Measurements from ENCODE around the gene MATN4.

The MATN4 gene

DNA sequence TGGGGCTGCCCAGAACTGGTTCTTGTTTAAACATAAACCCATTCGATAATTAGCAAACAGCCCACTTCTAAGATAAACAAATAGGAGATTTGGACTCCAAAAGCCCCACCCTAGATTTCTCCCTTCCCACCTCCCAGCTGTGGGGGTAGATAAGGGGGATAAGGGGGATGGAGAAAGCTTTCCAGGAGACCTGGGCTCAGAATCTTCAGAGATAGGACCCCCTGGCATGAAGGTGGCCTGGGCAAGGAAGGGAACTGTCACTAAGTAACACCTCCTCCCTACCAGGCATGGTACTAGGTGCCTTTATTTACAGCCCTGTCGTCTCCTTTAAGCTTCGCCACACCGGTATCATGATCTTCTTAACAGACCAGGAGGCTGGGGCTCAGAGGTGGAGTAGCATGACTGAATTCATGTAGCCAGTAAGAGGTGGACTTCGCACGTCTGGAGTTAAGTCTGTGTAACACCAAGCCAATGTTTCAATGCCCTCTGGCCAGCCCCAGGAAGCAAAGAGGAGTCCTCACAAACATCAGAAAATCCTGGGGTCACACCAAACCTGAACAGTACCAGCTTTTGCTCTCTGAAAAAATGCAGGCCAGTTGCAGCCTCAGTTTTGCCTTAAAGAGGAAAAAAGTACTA is 35.6 kb upstream of the MATN4 start:
- Mint-ChIP-seq H3K4me3 (no peak overlapping the region), H3K4me1 (peaks cover 66% of the 10 kb centered on the region), H3K27me3 (peaks cover 12% of the 10 kb centered on the region), H3K27ac (no peak overlapping the region), H3K9me3 (no peaks in the 10 kb centered on the region)
- DNase-seq = no peak
- no peak for ATAC-seq

DNA sequence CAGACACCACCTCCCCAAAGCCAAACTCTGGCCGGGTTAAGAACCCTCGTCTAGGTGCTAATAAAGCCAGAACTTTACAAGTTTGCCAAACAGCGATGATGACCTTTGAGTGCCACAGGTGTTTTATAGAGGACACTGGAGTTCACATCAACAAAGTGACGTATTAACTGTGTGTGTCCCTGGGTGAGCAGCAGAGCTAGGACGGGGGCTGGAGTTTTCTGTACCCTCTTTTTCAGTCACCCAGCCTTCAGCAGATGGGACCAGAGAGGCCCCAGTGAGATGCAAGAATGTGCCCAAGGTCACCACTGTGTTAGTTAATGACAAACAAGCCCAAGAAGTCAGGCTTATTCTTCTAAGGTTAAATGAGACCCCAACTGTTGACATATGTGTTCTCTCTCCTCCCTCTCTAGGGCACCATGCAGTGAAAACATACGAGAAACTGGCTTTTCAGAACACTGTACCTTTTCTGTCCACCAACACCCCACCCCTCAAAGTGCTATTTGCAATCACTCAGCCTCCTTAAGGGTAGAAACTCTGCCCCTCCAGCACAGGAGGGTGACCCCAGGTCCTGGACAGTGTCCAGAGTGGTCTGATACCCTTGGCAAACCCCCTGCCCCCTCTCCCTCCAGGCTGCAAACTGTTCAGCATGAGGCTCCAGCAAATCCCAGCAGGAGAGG is 34.9 kb upstream of the MATN4 start:
- Mint-ChIP-seq H3K27me3 (peaks cover 12% of the 10 kb centered on the region), H3K4me3 (no peak overlapping the region), H3K27ac (peak overlapping the region; percentile 30 to 52), H3K4me1 (peaks cover 63% of the 10 kb centered on the region), H3K9me3 (no peaks in the 10 kb centered on the region)
- ATAC-seq (no peak), DNase-seq (no peak)

DNA sequence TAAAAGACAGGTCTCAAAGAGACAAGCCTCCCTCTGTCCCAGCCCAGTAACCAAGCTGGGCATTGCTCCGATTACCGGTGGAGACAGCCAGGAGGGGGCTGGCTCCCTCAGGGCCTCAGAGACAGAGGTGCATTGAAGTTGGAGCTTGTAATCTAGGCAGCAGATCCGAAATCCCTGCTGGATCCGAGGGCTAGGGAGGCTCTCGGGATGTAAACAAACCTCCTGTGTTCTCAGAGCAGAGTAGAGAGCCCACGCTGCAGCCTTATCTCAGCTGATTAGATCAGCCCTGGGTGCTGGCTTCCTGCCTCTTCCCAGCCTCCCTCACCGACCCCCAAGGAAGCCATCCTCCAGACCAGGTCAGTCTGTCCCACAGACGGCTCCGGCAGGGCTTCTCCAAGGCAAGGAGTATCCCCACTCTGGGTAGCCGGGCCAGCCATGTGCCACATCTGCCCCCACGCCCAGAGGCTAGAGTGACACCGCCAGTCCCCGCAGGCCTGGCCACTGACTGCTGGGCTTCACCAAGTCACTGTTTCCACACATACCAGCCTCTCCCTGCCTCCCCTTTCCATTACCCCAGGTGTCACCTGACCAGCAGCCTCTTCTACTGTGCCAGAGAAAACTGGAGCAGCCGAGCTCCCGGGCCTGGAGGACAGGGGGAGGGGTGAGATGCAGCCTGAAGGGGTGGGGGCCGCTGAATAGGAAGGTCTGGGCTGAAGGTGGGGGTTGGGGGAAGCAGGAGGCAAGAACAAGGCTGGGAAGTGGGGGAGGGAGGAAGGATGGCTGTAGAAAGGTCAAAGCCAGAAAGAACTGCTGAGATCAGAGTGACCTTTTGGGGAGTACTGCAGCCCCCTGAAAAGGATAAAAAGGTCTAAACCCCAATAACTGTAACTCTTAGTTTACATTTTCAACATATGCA is 34.1 kb upstream of the MATN4 start:
- ATAC-seq = no peak
- H3K4me1 Mint-ChIP-seq = peaks cover 57% of the 10 kb centered on the region
- H3K27ac Mint-ChIP-seq = no peak overlapping the region
- no peaks in the 10 kb centered on the region for H3K9me3 Mint-ChIP-seq
- H3K27me3 Mint-ChIP-seq = peaks cover 12% of the 10 kb centered on the region
- DNase-seq = no peak
- no peak overlapping the region for H3K4me3 Mint-ChIP-seq

DNA sequence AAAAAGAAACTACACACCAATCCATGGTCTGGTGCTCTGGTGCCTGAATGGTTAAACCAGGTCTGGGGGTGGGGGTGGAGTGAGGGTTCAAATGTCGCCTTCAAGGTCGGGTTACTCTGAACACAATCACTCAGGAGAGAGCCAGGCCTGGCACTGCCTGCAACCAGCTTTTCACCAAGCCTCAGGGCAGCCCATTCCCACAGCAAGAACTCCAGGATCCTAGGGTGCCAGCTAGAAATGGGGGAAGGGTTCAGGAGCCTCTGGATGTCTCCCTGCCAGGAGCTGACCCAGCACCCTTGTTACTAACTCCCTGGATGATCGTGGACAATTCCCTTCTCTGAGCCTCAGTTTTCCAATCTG is 33.5 kb upstream of the MATN4 start:
- H3K4me1 Mint-ChIP-seq = peaks cover 50% of the 10 kb centered on the region
- peaks cover 12% of the 10 kb centered on the region for H3K27me3 Mint-ChIP-seq
- ATAC-seq (no peak), DNase-seq (no peak)
- H3K4me3 Mint-ChIP-seq = no peak overlapping the region
- H3K9me3 Mint-ChIP-seq = no peaks in the 10 kb centered on the region
- no peak overlapping the region for H3K27ac Mint-ChIP-seq

DNA sequence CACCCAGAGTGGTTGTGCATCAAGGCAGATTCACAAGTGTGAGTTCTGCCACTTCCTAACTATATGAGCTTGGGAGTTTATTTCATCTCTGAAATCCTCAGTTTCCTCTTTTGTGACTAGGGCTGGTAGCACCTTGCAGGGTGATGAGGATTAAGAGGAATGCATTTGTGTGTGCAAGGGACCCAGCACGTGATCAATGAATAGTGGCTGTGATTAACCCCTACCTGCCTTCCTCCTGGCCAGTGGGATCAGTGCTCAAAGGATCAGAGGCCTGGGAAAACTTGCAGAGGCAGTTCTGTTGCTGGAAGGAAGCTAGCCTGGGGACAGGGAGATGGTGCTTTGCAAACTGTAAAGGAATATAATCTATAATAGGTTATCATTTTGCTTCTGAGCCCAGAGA is 32.9 kb upstream of the MATN4 start:
- no peak overlapping the region for H3K27ac Mint-ChIP-seq
- DNase-seq (no peak), ATAC-seq (no peak)
- peaks cover 44% of the 10 kb centered on the region for H3K4me1 Mint-ChIP-seq
- no peak overlapping the region for H3K4me3 Mint-ChIP-seq
- H3K27me3 Mint-ChIP-seq = peaks cover 12% of the 10 kb centered on the region
- H3K9me3 Mint-ChIP-seq = no peaks in the 10 kb centered on the region

DNA sequence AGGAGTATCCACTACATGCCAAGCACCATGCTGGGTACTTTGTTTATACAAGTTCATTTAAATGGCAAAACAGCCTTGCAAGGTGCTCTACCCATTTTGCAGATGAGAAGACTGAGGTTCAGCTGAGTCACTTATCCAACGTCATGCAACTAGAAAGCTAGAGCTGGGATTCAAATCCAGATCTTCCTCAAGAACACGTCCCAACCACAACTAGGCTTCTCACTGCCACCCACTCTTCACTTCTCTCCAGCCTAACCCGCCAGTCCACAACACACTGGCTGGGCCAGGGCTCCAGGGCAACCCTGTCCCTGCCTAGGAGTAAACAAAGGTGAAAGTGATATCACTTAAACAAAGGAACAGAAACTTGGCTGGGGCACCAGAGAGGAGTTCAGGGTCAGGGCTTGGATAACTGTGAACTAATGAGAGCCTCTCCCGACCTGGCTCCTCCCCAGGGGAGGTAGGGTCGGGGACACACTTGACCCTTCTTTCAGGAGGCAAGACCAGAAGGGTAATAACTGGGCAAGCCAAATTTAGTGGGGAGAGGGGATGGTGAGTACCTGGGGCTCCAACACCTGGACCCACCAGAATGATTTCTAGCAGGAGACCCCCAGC is 32.2 kb upstream of the MATN4 start:
- Mint-ChIP-seq H3K4me3 (no peak overlapping the region), H3K27me3 (peaks cover 7% of the 10 kb centered on the region), H3K9me3 (no peaks in the 10 kb centered on the region), H3K4me1 (peaks cover 38% of the 10 kb centered on the region), H3K27ac (no peak overlapping the region)
- no peak for ATAC-seq
- no peak for DNase-seq

DNA sequence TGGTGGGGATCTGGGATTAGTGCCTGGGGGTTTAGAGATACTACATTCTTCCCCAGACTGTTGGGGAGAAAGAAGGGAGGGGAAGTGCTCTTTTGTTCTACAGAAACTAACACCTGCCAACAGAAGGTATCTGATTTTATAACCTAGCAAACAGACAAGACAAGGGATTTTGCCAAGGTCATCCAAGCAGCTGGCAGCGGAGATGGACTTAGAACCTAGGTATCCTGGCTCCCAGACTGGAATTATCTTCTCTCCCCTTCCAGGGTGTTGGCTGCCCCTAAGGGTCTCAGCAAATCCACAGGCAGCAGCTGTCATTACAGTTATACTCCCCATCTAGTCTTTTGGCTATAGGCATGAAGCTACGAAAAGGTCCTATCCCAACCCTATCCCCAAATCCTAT is 31.7 kb upstream of the MATN4 start:
- peaks cover 1% of the 10 kb centered on the region for H3K27me3 Mint-ChIP-seq
- H3K9me3 Mint-ChIP-seq = no peaks in the 10 kb centered on the region
- no peak overlapping the region for H3K27ac Mint-ChIP-seq
- H3K4me3 Mint-ChIP-seq = no peak overlapping the region
- no peak for ATAC-seq
- H3K4me1 Mint-ChIP-seq = peaks cover 33% of the 10 kb centered on the region
- no peak for DNase-seq

DNA sequence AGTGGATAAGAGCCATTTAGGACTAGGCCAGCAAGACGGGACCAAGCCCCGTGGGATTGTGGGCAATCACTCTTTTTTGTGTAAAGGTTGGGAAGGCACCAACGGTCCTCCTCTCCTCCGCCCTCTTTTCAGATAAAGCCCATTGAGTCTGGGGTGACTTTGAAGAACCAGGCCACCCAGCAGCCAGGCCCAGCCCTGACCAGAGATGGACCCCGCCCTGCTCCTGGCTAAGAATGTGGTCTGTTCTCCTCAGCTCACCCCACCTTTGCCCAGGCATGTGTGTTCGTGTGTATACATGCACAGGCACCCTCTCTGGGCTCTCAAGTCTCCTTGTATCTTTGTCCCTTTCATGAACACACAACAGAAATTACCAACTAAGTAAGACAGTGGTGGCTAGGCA is 31.0 kb upstream of the MATN4 start:
- Mint-ChIP-seq H3K27ac (no peak overlapping the region), H3K27me3 (no peaks in the 10 kb centered on the region), H3K9me3 (no peaks in the 10 kb centered on the region), H3K4me3 (no peak overlapping the region), H3K4me1 (peaks cover 25% of the 10 kb centered on the region)
- ATAC-seq = no peak
- no peak for DNase-seq

DNA sequence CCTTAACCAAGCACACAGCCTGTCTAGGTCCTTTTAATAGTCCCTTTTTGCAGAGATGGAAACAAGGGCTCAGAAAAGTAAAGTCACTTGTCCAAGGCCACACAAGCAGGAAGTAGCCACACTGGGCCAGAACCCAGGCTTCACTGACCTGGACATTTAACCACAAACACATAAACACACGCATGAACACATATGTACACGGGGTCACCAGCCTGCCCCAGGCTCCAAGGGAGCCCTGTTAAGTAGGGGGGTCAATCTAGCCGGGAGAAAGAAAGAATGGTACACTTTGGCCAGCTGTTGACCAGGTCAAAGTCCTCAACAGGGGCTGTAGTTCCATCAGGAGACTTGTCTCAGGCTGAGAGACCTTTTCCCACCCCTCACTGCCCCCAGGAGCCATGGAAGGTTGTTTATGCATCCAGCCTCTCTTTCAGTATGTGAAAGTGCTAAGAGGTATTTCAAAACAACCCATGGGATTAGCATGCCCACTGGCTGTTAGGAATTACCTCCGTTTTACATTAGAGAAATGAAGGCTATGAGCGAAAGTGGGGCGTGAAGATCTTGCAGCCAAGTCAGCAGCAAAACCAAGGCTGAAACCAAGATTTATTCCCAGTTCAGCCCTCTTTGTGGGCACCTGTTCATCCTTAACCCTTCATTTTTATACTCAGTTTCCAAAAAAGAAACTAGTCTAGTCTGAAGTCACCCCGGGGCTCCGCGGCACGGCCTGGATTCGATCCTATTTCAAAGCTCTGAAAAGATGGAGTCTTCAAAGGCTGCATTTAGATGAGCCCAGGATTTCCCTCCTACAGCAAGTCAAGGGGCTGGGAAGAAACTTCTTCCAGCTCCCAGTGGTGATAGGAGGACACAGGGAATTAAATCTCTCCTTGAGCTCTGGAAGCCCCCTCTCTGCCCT is 30.3 kb upstream of the MATN4 start:
- peaks cover 21% of the 10 kb centered on the region for H3K4me1 Mint-ChIP-seq
- no peak for ATAC-seq

DNA sequence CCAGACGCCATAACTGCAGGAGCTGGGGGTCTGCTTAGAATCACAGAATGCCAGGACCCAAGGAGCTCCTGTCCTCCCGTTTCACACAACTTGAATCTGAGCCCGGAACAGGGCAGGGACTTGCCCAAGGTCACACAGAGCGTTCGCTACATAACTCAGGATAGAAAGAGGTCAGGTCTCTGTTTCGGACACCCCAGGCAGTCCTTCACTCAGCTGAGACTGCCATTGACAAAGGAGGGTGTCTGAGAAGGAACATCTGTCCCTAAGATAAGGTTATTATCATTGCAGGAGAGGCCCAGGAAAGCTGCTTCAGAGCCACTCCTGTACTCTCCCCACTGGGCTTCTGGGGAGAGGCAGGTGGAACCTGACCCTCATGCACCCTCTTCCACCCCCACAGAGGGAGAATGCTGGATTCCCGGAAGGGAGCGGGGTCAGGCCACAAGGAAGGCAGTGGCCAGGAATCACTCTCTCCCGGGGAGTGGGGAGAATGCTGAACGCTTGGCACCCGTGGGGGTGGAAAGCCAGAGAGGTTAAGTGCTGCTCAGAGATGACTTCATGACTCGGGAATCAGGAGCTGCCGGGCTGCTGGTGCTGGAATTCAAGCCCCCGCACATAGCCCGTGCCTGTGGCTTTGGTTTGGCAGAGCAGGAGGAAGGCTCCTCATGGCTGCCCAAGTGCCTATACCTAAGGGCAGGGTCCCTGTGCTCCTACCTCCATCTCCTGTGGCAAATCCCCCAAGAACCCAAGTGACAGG is 29.4 kb upstream of the MATN4 start:
- Mint-ChIP-seq H3K27me3 (no peaks in the 10 kb centered on the region), H3K4me3 (no peak overlapping the region), H3K27ac (peak overlapping the region in 1 of 2 donors; percentile 44), H3K4me1 (peaks cover 13% of the 10 kb centered on the region), H3K9me3 (no peaks in the 10 kb centered on the region)
- DNase-seq (no peak), ATAC-seq (no peak)

More for the DNA sequence above, 30.3 kb upstream of the MATN4 start:
- DNase-seq = no peak
- H3K9me3 Mint-ChIP-seq = no peaks in the 10 kb centered on the region
- no peak overlapping the region for H3K4me3 Mint-ChIP-seq
- H3K27ac Mint-ChIP-seq = no peak overlapping the region
- no peaks in the 10 kb centered on the region for H3K27me3 Mint-ChIP-seq

DNA sequence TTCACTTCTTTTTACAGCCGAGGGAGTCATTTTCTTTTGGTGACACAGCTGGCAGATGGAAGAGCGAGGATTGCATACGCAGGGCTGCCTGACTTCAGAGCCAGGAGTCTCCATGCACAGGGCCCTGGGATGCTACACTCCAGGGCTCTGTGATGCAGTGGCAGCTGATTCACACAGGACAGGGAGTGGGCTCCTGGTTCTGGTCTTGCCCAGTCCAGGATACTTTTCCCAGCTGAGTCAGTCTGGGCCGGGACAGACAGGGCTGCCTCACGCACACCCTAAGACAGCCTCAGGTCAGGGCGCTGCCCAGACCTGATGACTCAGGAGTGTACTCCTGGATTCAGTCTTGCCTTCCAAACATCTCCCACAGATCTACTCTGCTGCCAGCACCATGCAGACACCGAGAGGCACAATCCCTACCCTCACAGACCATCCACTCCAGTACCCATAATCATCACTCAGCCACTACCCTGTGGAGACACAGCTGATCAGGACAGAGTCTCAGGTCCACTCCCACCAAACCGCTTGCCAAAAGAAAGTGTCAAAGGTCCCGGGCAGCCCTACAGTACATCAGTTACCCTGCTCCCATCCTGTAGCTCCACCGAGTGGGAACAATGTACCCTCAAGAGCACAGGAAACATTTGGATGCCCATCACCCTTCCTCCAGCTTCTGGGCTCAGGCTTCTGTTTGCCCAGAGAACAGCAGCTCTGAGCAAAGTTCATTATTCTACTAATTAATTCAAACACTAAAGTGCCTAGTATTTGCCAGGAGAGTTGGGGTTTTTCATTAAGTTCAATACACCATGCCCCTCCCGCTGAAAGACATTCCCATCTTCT is 28.6 kb upstream of the MATN4 start:
- DNase-seq (no peak), ATAC-seq (no peak)
- peaks cover 8% of the 10 kb centered on the region for H3K4me1 Mint-ChIP-seq
- H3K9me3 Mint-ChIP-seq = no peaks in the 10 kb centered on the region
- H3K27ac Mint-ChIP-seq = peak overlapping the region in 1 of 2 donors; percentile 44
- no peak overlapping the region for H3K4me3 Mint-ChIP-seq
- H3K27me3 Mint-ChIP-seq = no peaks in the 10 kb centered on the region

DNA sequence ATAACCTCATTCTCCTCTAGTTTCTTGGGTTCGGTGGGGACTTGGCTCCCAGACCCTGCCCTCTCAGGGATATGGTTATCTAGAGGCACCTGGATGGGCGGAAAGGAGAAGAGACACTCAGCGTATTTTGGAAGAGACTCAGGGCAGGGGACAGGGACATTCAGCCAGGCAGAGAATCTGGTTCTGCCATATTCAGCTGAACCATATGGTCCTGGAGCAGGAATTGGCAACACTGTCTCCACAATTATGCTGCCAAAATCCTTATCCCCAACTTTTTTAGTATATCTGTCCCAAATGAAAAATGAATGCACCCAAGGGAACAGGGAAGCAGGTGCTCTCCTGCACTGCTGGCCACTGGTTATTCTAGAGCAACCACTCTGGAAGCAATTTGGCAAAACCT is 22.4 kb upstream of the MATN4 start:
- no peaks in the 10 kb centered on the region for H3K27me3 Mint-ChIP-seq
- H3K4me3 Mint-ChIP-seq = no peak overlapping the region
- no peaks in the 10 kb centered on the region for H3K4me1 Mint-ChIP-seq
- no peaks in the 10 kb centered on the region for H3K9me3 Mint-ChIP-seq
- ATAC-seq = no peak
- no peak for DNase-seq
- H3K27ac Mint-ChIP-seq = no peak overlapping the region

DNA sequence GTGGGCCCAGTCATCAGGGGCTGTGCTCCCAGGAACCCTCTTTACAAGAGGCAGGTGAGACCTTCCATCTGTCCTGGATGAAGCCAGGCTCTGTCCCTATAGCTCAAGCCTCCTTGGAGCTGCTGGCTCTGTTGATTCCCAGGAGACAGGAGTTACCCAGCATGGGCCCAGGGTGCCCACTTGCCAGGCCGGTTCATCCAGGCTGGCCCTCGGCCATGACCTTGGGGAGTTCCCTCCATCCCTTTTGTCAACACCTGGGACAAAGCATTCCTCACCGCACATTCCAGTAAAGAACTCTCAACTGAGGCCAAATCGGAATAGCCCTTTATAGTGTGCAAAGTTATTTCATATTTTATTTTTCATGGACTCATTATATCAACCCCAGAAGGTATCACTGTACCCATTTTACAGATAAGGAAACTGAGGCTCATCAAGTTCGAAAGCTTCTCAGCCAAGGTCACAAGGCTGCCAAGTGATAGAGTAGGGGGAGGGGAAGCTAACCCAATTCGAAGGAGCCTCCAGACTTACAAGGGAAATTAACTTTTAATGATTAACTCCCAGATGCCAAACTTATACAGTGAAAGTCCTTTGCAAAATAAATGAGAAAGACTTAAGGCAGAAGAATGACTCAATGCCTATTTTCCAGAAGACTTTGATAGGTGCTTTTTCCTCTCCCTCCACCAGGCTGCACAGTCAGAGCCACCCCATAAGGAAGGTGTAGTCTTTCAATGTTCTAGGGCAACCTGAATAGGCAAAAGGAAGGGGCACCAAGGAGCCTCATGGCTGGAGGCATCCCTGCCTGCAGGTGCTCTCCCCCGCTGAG is 21.6 kb upstream of the MATN4 start:
- no peak for ATAC-seq
- no peak overlapping the region for H3K27ac Mint-ChIP-seq
- no peak for DNase-seq
- no peaks in the 10 kb centered on the region for H3K27me3 Mint-ChIP-seq
- H3K9me3 Mint-ChIP-seq = no peaks in the 10 kb centered on the region
- no peak overlapping the region for H3K4me3 Mint-ChIP-seq
- no peaks in the 10 kb centered on the region for H3K4me1 Mint-ChIP-seq
